ENCODE data around the gene KCNQ1. TPM values are rescaled to one million over a fixed set of nuclear protein-coding genes. Genes with fewer than 3 reads are reported as not detected.

The KCNQ1 gene
- polyA plus RNA-seq, 1 of the 3 experiments (the other 2 are of a cell fraction) = 0.05 TPM

GRCh38 chr11:2897048-2897447, 452.2 kb downstream of the KCNQ1 start:
- no peaks in the 10 kb centered on the region for H3K9me2 ChIP-seq
- no peak overlapping the region for H2AFZ ChIP-seq (ENCODE audit: low read depth)
- CTCF ChIA-PET = interaction anchor here (16.8 kb wide), 1 partner anchor 360 kb away, joined by 1016 read pairs; no protein-coding TSS in a partner anchor
- peaks cover 15 to 17% of the 10 kb centered on the region in 2 experiments; a peak in 3 of 4 replicates for H3K4me1 ChIP-seq (ENCODE audit: control insufficient read depth in 1 of 2, insufficient read depth in 2 of 2, low read depth in 1 of 2, low read length in 1 of 2)
- H3K9ac ChIP-seq = no peak overlapping the region
- no CpG with 5 or more reads among the region's 6 CpGs for WGBS (ENCODE audit: low lambda C conversion rate)
- no peak for TF ChIP-seq FOXM1 (IDR thresholded peaks at IDR 0.05; ENCODE audit: low read depth)
- H3K4me3 ChIP-seq (ENCODE audit: low read depth in 2 of 2, low read length in 1 of 2) = no peak overlapping the region
- H3F3A ChIP-seq (replicated peaks; ENCODE audit: insufficient read depth) = peaks cover 7% of the 10 kb centered on the region
- H3K79me2 ChIP-seq (ENCODE audit: insufficient read depth) = no peaks in the 10 kb centered on the region
- POLR2A ChIA-PET = no interaction called here
- no peaks in the 10 kb centered on the region for H4K20me1 ChIP-seq (ENCODE audit: insufficient read depth)
- no peaks in the 10 kb centered on the region for H3K27me3 ChIP-seq (ENCODE audit: insufficient read depth)
- no peaks in the 10 kb centered on the region for H3K36me3 ChIP-seq (replicated peaks in 1 of 2; ENCODE audit: control insufficient read depth in 1 of 2, insufficient read depth in 2 of 2, low read length in 1 of 2)
- no peak for DNase-seq
- no peak overlapping the region for H3K27ac ChIP-seq (ENCODE audit: low read depth in 2 of 2, low read length in 1 of 2)
- H3K4me2 ChIP-seq = no peak overlapping the region
- H3K9me3 ChIP-seq = no peaks in the 10 kb centered on the region

- 53% methylated on average over 11 of the region's 12 CpGs for WGBS (ENCODE audit: low lambda C conversion rate)
- H3K27ac ChIP-seq (ENCODE audit: low read depth in 2 of 2, low read length in 1 of 2) = peak overlapping the region in 1 of 2 experiments; percentile 47; a peak in 2 of 4 replicates
- POLR2A ChIA-PET = no interaction called here
- TF ChIP-seq EZH2phosphoT487 (IDR thresholded peaks at IDR 0.05; ENCODE audit: borderline replicate concordance, low read depth) = no peak
- TF ChIP-seq YY1 (IDR thresholded peaks at IDR 0.05; ENCODE audit: low read depth) = no peak
- TF ChIP-seq NFIC (IDR thresholded peaks at IDR 0.05; ENCODE audit: borderline replicate concordance) = no peak
- TF ChIP-seq RAD21 (IDR thresholded peaks at IDR 0.05; ENCODE audit: low read length) = no peak
- TF ChIP-seq PBX3 (IDR thresholded peaks at IDR 0.05) = peak; percentile 49
- TF ChIP-seq MAX (IDR thresholded peaks at IDR 0.05; ENCODE audit: low read depth) = peak; percentile 99
- no peak for TF ChIP-seq TEAD4 (IDR thresholded peaks at IDR 0.05; ENCODE audit: borderline replicate concordance, insufficient read depth)
- TF ChIP-seq GATA2 (CRISPR knock-in tag; IDR thresholded peaks at IDR 0.05) = no peak
- TF ChIP-seq ZBTB33 (IDR thresholded peaks at IDR 0.05; ENCODE audit: borderline replicate concordance, low read depth) = no peak
- no peak for TF ChIP-seq CHD2 (IDR thresholded peaks at IDR 0.05; ENCODE audit: low read length, partially characterized antibody)
- peak; percentile 74 for TF ChIP-seq TCF12 (IDR thresholded peaks at IDR 0.05)
- TF ChIP-seq MXI1 (IDR thresholded peaks at IDR 0.05; ENCODE audit: low read depth, low read length) = no peak
- TF ChIP-seq SMC3 (IDR thresholded peaks at IDR 0.05; ENCODE audit: low read depth, low read length) = no peak
- TF ChIP-seq SIN3A (IDR thresholded peaks at IDR 0.05; ENCODE audit: borderline replicate concordance, low read depth, low read length) = no peak
- TF ChIP-seq EP300 (IDR thresholded peaks at IDR 0.05; ENCODE audit: borderline replicate concordance in 1 of 2, low read depth in 1 of 2, low read length in 1 of 2) = 0 out of 4 replicates have a peak, but pooled peaks of 1 of the 2 experiments have one; percentile 22
- no peak; the same call in 1 of the 2 replicates for TF ChIP-seq RXRA (IDR thresholded peaks at IDR 0.05; ENCODE audit: borderline replicate concordance, low read depth)
- TF ChIP-seq JUND (IDR thresholded peaks at IDR 0.05) = no peak; the same call in 1 of the 2 replicates
- no peak for TF ChIP-seq IRF3 (IDR thresholded peaks at IDR 0.05; ENCODE audit: low read depth, low read length)
- TF ChIP-seq USF2 (IDR thresholded peaks at IDR 0.05; ENCODE audit: borderline replicate concordance, low read depth, low read length) = no peak
- TF ChIP-seq FOXJ3 (CRISPR knock-in tag; IDR thresholded peaks at IDR 0.05) = no peak
- no peak for TF ChIP-seq MEF2A (IDR thresholded peaks at IDR 0.05; ENCODE audit: borderline replicate concordance, low read depth)
Observed at GRCh38 chr11:2898366-2899079, 453.7 kb downstream of the KCNQ1 start.

More at GRCh38 chr11:2898366-2899079, 453.7 kb downstream of the KCNQ1 start:
- Histone ChIP-seq H4K20me1 (ENCODE audit: insufficient read depth) (no peaks in the 10 kb centered on the region), H3K27me3 (ENCODE audit: insufficient read depth) (no peaks in the 10 kb centered on the region), H3K9me3 (no peaks in the 10 kb centered on the region), H3K36me3 (replicated peaks in 1 of 2; ENCODE audit: control insufficient read depth in 1 of 2, insufficient read depth in 2 of 2, low read length in 1 of 2) (no peaks in the 10 kb centered on the region), H3K9ac (peak overlapping the region; percentile 14; the same call in 1 of the 2 replicates), H3K4me3 (ENCODE audit: low read depth in 2 of 2, low read length in 1 of 2) (no peak overlapping the region), H3K4me2 (peak overlapping the region; percentile 67), H3K4me1 (ENCODE audit: control insufficient read depth in 1 of 2, insufficient read depth in 2 of 2, low read depth in 1 of 2, low read length in 1 of 2) (peaks cover 17 to 18% of the 10 kb centered on the region in 2 experiments; a peak in 3 of 4 replicates), H2AFZ (ENCODE audit: low read depth) (no peak overlapping the region), H3K79me2 (ENCODE audit: insufficient read depth) (no peaks in the 10 kb centered on the region), H3K9me2 (no peaks in the 10 kb centered on the region), H3F3A (replicated peaks; ENCODE audit: insufficient read depth) (peaks cover 7% of the 10 kb centered on the region)
- CTCF ChIA-PET = interaction anchor here (2.0 to 2.1 kb wide), 3 partner anchors 10 to 366 kb away, joined by 6 to 29 read pairs (median 10); partner anchors contain the start of gene CDKN1C
- DNase-seq = no peak

Data from SK-N-SH (cell line).